Measurements from ENCODE around the gene CD99L2. TPM values are rescaled to one million over a fixed set of nuclear protein-coding genes. Genes with fewer than 3 reads are reported as not detected.
A peak's percentile ranks its signal among the peaks of the same experiment; 100 is the strongest.

CD99L2 gene
- total and polyA plus RNA-seq, 8 donors = 35.0 to 45.6 (median 41.0) TPM

GRCh38 chrX:150790021-150790420, 108.4 kb downstream of the CD99L2 start:
- ATAC-seq = no peak
- no peak for TF ChIP-seq CTCF (IDR thresholded peaks at IDR 0.05)
- H3K4me1 ChIP-seq = no peaks in the 10 kb centered on the region

GRCh38 chrX:150781677-150782076, 116.8 kb downstream of the CD99L2 start:
- TF ChIP-seq CTCF (IDR thresholded peaks at IDR 0.05) = no peak
- H3K4me1 ChIP-seq = no peaks in the 10 kb centered on the region
- H3K4me3 ChIP-seq = no peak overlapping the region
- no peak overlapping the region for H3K27ac ChIP-seq
- H3K36me3 ChIP-seq = no peaks in the 10 kb centered on the region
- ATAC-seq (no peak), DNase-seq (no peak)
- H3K9me3 ChIP-seq = no peaks in the 10 kb centered on the region
- intact Hi-C loops (cut with DNase I) = no loop called here
- no peaks in the 10 kb centered on the region for H3K27me3 ChIP-seq

More at GRCh38 chrX:150790021-150790420, 108.4 kb downstream of the CD99L2 start:
- Histone ChIP-seq H3K36me3 (peaks cover 0 to 5% of the 10 kb centered on the region in 2 donors), H3K9me3 (no peaks in the 10 kb centered on the region), H3K4me3 (no peak overlapping the region), H3K27ac (no peak overlapping the region), H3K27me3 (no peaks in the 10 kb centered on the region)
- intact Hi-C loops (cut with DNase I) = no loop called here
- no peak for DNase-seq

GRCh38 chrX:150779385-150779784, 119.1 kb downstream of the CD99L2 start:
- intact Hi-C loops (cut with DNase I) = loop anchor here in 1 of 2 donors (10.0 kb wide), 1 partner anchor 295 kb away; no protein-coding TSS in a partner anchor
- peaks cover 0 to 14% of the 10 kb centered on the region in 2 donors for H3K36me3 ChIP-seq
- no peak overlapping the region for H3K4me3 ChIP-seq
- no peaks in the 10 kb centered on the region for H3K27me3 ChIP-seq
- no peaks in the 10 kb centered on the region for H3K9me3 ChIP-seq
- H3K27ac ChIP-seq = no peak overlapping the region
- no peak for TF ChIP-seq CTCF (IDR thresholded peaks at IDR 0.05)
- peak; percentile 40 for ATAC-seq
- no peaks in the 10 kb centered on the region for H3K4me1 ChIP-seq
- no peak for DNase-seq

- H3K9me3 ChIP-seq = no peaks in the 10 kb centered on the region
- no peak for ATAC-seq
- H3K27me3 ChIP-seq = no peaks in the 10 kb centered on the region
- intact Hi-C loops (cut with DNase I) = loop anchor here in 1 of 2 donors (10.0 kb wide), 1 partner anchor 297 kb away; no protein-coding TSS in a partner anchor
- no peak overlapping the region for H3K27ac ChIP-seq
- H3K36me3 ChIP-seq = peaks cover 0 to 14% of the 10 kb centered on the region in 2 donors
- H3K4me1 ChIP-seq = no peaks in the 10 kb centered on the region
- no peak for TF ChIP-seq CTCF (IDR thresholded peaks at IDR 0.05)
- DNase-seq = no peak
- no peak overlapping the region for H3K4me3 ChIP-seq
Measured at GRCh38 chrX:150777328-150777992, 121.0 kb downstream of the CD99L2 start.

GRCh38 chrX:150775569-150776350, 122.7 kb downstream of the CD99L2 start:
- ATAC-seq = no peak
- no peak for TF ChIP-seq CTCF (IDR thresholded peaks at IDR 0.05)

More at GRCh38 chrX:150775569-150776350, 122.7 kb downstream of the CD99L2 start:
- no peak for DNase-seq
- intact Hi-C loops (cut with DNase I) = loop anchor here in 1 of 2 donors (10.0 kb wide), 1 partner anchor 299 kb away; no protein-coding TSS in a partner anchor
- Histone ChIP-seq H3K4me3 (no peak overlapping the region), H3K27me3 (no peaks in the 10 kb centered on the region), H3K9me3 (no peaks in the 10 kb centered on the region), H3K4me1 (no peaks in the 10 kb centered on the region), H3K27ac (no peak overlapping the region), H3K36me3 (peaks cover 0 to 14% of the 10 kb centered on the region in 2 donors)

Data from left lung (tissue), 10 donors.